CD4-positive, alpha-beta memory T cell (primary cell): Measurements from ENCODE around the gene GPR153. TPM values are rescaled to one million over a fixed set of nuclear protein-coding genes. Genes with fewer than 3 reads are reported as not detected.

ENCODE experiments used
- CTCF ChIA-PET: fragments of 350-600 bp; sonication (Branson Sonifier 250); formaldehyde crosslinking; loops from one replicate; lab custom pipeline; 2021; ENCODE audit warnings: inconsistent platforms; ENCODE audit not compliant: partially characterized antibody; lab: Charles Lee
- POLR2A ChIA-PET: fragments of 350-600 bp; sonication (Branson Sonifier 250); formaldehyde crosslinking; loops from one replicate; lab custom pipeline; 2021; ENCODE audit not compliant: partially characterized antibody; lab: Charles Lee
- DNase-seq, 5 donors: peaks; one replicate each; pipeline versions ENCODE4 v3.0.0 to v3.0.0-alpha.2; 2020 to 2022; ENCODE audit warnings: mixed read lengths in 1 of 5
- H3K27ac ChIP-seq: one replicate; pipeline ENCODE4 v1.7.0; 2013; ENCODE audit warnings: low read depth, low read length
- H3K27me3 ChIP-seq: 2 replicates; pipeline ENCODE4 v1.7.0; 2013; ENCODE audit warnings: mild to moderate bottlenecking, low read length, moderate library complexity; ENCODE audit not compliant: insufficient read depth
- H3K36me3 ChIP-seq: 2 replicates; pipeline ENCODE4 v1.7.0; 2013; ENCODE audit warnings: mild to moderate bottlenecking, low read length, moderate library complexity; ENCODE audit not compliant: insufficient read depth
- H3K4me1 ChIP-seq: 2 replicates; pipeline ENCODE4 v1.7.0; 2013; ENCODE audit warnings: mild to moderate bottlenecking, low read length, moderate library complexity; ENCODE audit not compliant: insufficient read depth
- H3K4me3 ChIP-seq, 2 donors: one replicate each; pipeline ENCODE4 v1.7.0; 2013; ENCODE audit warnings: low read length in 2 of 2, mild to moderate bottlenecking in 1 of 2
- H3K9me3 ChIP-seq, 2 donors: one replicate each; pipeline ENCODE4 v1.7.0; 2013; ENCODE audit warnings: low read length in 2 of 2, control low read depth in 1 of 2; ENCODE audit not compliant: control insufficient read depth in 1 of 2
- H3K27ac Mint-ChIP-seq, 7 donors: one replicate each; pipeline ENCODE4 v1.8.0; 2020 to 2021; ENCODE audit warnings: mixed read lengths in 7 of 7, mild to moderate bottlenecking in 6 of 7, inconsistent platforms in 3 of 7, moderate library complexity in 3 of 7
- H3K27me3 Mint-ChIP-seq, 2 donors: one replicate each; pipeline ENCODE4 v1.8.0; 2020 to 2021; ENCODE audit warnings: mixed read lengths in 2 of 2
- H3K36me3 Mint-ChIP-seq, 2 donors: one replicate each; pipeline ENCODE4 v1.8.0; 2020 to 2021; ENCODE audit warnings: mixed read lengths in 2 of 2, inconsistent platforms in 1 of 2, mild to moderate bottlenecking in 1 of 2
- H3K4me1 Mint-ChIP-seq, 4 donors: one replicate each; pipeline ENCODE4 v1.8.0; 2020 to 2021; ENCODE audit warnings: mixed read lengths in 4 of 4, mild to moderate bottlenecking in 1 of 4
- H3K4me3 Mint-ChIP-seq, 8 donors: one replicate each; pipeline ENCODE4 v1.8.0; 2020 to 2021; ENCODE audit warnings: mixed read lengths in 8 of 8, mild to moderate bottlenecking in 7 of 8, moderate library complexity in 6 of 8, inconsistent platforms in 3 of 8
- H3K9me3 Mint-ChIP-seq, 8 donors: one replicate each; pipeline ENCODE4 v1.8.0; 2020 to 2021; ENCODE audit warnings: mixed read lengths in 8 of 8, mild to moderate bottlenecking in 5 of 8, inconsistent platforms in 3 of 8, moderate library complexity in 1 of 8
- intact Hi-C: fragments of 100-400 bp; cut with micrococcal nuclease; formaldehyde crosslinking; loops from one replicate; pipeline ENCODE4 v1.15.1; 2023
- polyA plus RNA-seq, 2 donors: library from polyadenylated mRNA; unstranded; fragments of 300-500 nt; fragmentation: Illumina TruSeq; gene quantifications; one replicate each; pipeline ENCODE4 v1.2.3, GENCODE V29; 2021
- total RNA-seq, 2 experiments: library from RNA; stranded (reverse); gene quantifications; one replicate each; pipeline ENCODE4 v1.2.3, GENCODE V29; 2021

GPR153 gene
- total and polyA plus RNA-seq, 4 experiments from 2014 or later, result 0.32 to 0.33 TPM; not detected in 2

DNA sequence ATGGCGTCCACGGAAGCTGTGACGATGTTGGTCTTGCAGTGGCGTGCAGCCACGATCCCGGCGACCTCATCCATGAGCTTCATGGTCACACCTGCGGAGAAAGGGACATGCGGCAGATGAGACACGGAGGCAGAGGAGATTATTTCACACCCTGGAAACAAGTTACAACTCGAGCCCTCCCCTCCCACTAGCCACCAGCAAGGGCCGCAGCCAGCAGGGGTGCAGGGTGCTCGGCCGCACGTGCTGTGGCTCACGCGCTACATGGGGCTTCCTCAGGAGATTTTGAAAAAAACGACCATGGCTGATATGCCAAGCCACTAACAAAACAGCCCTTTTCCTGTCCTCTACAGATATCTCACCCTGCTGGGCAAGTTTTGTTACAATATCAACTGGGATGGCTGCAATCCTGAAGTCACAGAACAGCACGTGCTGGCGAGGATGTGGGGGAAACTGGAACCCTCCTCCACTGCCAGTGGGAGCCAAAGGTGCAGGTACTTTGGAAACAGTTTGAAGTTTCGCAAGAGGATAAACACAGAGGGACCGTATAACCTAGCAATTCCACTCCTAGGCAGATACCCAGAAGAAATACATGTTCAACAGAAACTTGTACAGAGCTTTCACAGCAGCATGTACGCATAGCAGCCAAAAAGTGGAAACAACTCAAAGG lies 34.1 kb upstream of the GPR153 start:
- H3K27ac ChIP-seq, result no peak overlapping the region

DNA sequence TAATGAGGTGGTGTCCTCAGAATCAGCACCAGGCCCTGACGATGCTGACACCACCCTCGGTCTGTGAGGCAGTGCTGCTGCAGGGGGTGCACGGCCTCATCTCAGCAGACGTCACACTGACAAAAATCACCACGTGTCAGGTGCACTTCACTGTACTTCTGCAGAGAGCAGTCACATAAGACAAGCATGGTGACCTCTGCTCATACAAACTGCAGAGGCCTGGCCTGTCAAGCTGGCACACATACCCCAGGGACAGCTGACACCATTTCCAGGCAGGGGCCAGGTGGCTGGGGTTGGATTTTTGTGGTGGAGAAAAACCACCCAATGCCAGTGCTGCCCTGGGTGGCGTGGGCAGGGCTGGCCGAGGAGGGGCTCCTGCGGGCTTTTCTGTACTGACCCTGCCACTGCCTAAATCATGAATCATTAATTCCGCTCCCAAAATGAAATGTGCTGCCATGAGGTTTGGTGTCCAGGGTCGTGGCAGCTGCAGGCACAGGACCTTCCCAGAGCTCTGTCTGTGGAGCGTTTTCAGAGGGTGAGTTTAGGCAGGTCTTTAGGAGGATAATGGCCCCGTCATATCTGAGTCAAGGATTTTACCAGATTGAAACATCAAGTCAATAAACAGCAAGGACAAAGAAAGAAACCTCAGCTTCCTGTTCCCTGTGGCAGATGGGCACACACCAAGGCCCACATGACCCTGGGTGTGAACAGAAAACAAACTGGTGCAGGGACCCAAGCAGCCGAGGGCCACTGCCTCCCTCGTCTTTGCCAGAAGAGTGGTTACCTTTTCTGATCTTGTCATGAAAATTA lies 33.4 kb upstream of the GPR153 start:
- Histone ChIP-seq H3K36me3 (no peaks in the 10 kb centered on the region), H3K9me3 (no peaks in the 10 kb centered on the region), H3K27me3 (no peaks in the 10 kb centered on the region), H3K4me3 (no peak overlapping the region), H3K27ac (no peak overlapping the region), H3K4me1 (no peaks in the 10 kb centered on the region)
- ChIA-PET CTCF (no interaction called here), POLR2A (no interaction called here)
- intact Hi-C loops, result no loop called here
- no peaks in the 10 kb centered on the region for H3K27me3 Mint-ChIP-seq
- peaks cover 0 to 2% (median under 1%) of the 10 kb centered on the region in 4 donors for H3K4me1 Mint-ChIP-seq
- peaks cover 7 to 12% of the 10 kb centered on the region in 2 donors for H3K36me3 Mint-ChIP-seq
- no peaks in the 10 kb centered on the region for H3K9me3 Mint-ChIP-seq
- H3K4me3 Mint-ChIP-seq, result no peak overlapping the region
- no peak for DNase-seq
- peak overlapping the region in 1 of 7 donors; percentile 42 for H3K27ac Mint-ChIP-seq

More for the DNA sequence above, 34.1 kb upstream of the GPR153 start:
- no peak overlapping the region for H3K4me3 Mint-ChIP-seq
- no peaks in the 10 kb centered on the region for H3K4me1 ChIP-seq
- ChIA-PET CTCF (no interaction called here), POLR2A (no interaction called here)
- no peaks in the 10 kb centered on the region for H3K9me3 ChIP-seq
- H3K4me1 Mint-ChIP-seq, result peaks cover 0 to 2% (median under 1%) of the 10 kb centered on the region in 4 donors
- no peak overlapping the region for H3K4me3 ChIP-seq
- H3K36me3 ChIP-seq, result no peaks in the 10 kb centered on the region
- no peak overlapping the region for H3K27ac Mint-ChIP-seq
- peaks cover 7 to 12% of the 10 kb centered on the region in 2 donors for H3K36me3 Mint-ChIP-seq
- no peaks in the 10 kb centered on the region for H3K9me3 Mint-ChIP-seq
- H3K27me3 ChIP-seq, result no peaks in the 10 kb centered on the region
- no peaks in the 10 kb centered on the region for H3K27me3 Mint-ChIP-seq
- no peak for DNase-seq
- intact Hi-C loops, result no loop called here

DNA sequence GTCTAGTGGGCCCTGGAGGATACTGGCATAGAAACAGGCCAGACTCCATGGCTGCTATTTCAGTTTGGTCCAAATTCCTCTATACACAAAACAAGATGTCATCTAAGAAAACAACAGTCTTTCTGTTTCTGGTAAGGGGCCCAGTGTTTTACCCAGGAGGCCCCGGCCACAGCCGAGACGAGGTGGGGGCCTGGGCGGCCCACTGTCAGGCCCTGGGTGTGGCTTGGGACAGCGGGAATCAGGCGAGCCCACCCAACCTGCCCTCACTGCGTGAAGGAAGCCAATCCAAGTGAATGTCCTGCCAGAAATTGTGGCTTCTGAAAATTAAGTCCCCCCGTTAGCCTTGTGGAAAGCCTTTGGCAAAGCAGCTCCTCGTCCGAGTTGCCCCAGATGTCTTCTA lies 31.2 kb upstream of the GPR153 start:
- H3K9me3 Mint-ChIP-seq, result no peaks in the 10 kb centered on the region
- Histone ChIP-seq H3K27ac (no peak overlapping the region), H3K4me1 (no peaks in the 10 kb centered on the region), H3K27me3 (no peaks in the 10 kb centered on the region), H3K36me3 (no peaks in the 10 kb centered on the region), H3K9me3 (no peaks in the 10 kb centered on the region), H3K4me3 (no peak overlapping the region)
- peaks cover 0 to 2% (median under 1%) of the 10 kb centered on the region in 4 donors for H3K4me1 Mint-ChIP-seq
- H3K27me3 Mint-ChIP-seq, result no peaks in the 10 kb centered on the region
- H3K4me3 Mint-ChIP-seq, result no peak overlapping the region
- POLR2A ChIA-PET, result no interaction called here
- H3K36me3 Mint-ChIP-seq, result peaks cover 7 to 12% of the 10 kb centered on the region in 2 donors
- no peak for DNase-seq
- CTCF ChIA-PET, result no interaction called here
- intact Hi-C loops, result no loop called here
- no peak overlapping the region for H3K27ac Mint-ChIP-seq

DNA sequence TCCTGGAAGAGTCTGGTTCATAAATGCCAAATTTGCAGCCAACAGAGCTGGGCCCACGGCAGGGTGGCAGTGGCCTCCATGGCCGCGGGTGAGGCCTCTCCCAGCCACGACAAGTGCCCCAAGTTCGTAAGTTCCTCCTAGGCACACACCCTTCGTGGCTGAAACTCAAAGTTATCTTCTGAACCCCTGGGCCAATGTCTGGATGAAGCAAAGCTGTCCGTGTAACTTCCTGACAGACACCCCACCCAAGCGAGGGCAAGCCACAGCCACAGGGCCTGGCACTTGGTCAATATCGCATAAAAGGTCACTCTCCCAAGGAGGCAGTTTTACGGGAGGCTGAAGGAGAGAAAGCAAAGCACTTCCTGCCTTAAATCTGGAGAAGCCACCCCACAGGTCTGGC lies 27.8 kb upstream of the GPR153 start:
- DNase-seq, result no peak
- Histone ChIP-seq H3K27me3 (no peaks in the 10 kb centered on the region), H3K4me3 (no peak overlapping the region), H3K27ac (no peak overlapping the region), H3K36me3 (no peaks in the 10 kb centered on the region), H3K4me1 (no peaks in the 10 kb centered on the region), H3K9me3 (no peaks in the 10 kb centered on the region)
- no peaks in the 10 kb centered on the region for H3K27me3 Mint-ChIP-seq
- no peaks in the 10 kb centered on the region for H3K9me3 Mint-ChIP-seq
- intact Hi-C loops, result no loop called here
- no peaks in the 10 kb centered on the region for H3K4me1 Mint-ChIP-seq
- H3K27ac Mint-ChIP-seq, result no peak overlapping the region
- ChIA-PET CTCF (no interaction called here), POLR2A (no interaction called here)
- peaks cover 4 to 6% of the 10 kb centered on the region in 2 donors for H3K36me3 Mint-ChIP-seq
- H3K4me3 Mint-ChIP-seq, result no peak overlapping the region

DNA sequence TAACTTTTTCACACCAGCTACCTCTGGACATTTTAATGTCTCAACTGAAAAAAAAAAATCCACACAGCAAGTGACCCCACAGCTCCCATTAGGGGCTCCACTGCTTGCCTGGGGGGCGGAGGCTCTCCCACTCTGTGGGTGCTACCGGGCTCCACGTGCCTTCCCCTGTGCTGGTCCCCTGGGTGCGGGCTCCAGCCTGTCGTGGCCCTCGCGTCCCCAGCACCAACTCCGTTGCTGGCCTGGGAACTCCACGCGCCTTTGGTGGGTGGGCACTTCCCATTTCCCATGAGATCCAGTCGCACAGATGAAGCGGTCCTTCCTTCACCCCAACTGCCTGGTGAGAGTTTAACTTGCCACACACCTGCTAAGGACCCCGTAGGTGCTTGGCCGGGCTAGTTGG lies 27.1 kb upstream of the GPR153 start:
- intact Hi-C loops, result no loop called here
- Histone ChIP-seq H3K27ac (no peak overlapping the region), H3K36me3 (no peaks in the 10 kb centered on the region), H3K4me1 (no peaks in the 10 kb centered on the region), H3K9me3 (no peaks in the 10 kb centered on the region), H3K4me3 (no peak overlapping the region), H3K27me3 (no peaks in the 10 kb centered on the region)
- POLR2A ChIA-PET, result interaction anchor here (0.6 kb wide), 1 partner anchor 127 kb away, joined by 3 read pairs; no protein-coding TSS in a partner anchor
- CTCF ChIA-PET, result no interaction called here
- H3K4me3 Mint-ChIP-seq, result no peak overlapping the region
- H3K27me3 Mint-ChIP-seq, result no peaks in the 10 kb centered on the region
- H3K9me3 Mint-ChIP-seq, result no peaks in the 10 kb centered on the region
- DNase-seq, result no peak
- no peaks in the 10 kb centered on the region for H3K4me1 Mint-ChIP-seq
- H3K27ac Mint-ChIP-seq, result no peak overlapping the region
- peaks cover under 1% of the 10 kb centered on the region in 2 donors for H3K36me3 Mint-ChIP-seq

DNA sequence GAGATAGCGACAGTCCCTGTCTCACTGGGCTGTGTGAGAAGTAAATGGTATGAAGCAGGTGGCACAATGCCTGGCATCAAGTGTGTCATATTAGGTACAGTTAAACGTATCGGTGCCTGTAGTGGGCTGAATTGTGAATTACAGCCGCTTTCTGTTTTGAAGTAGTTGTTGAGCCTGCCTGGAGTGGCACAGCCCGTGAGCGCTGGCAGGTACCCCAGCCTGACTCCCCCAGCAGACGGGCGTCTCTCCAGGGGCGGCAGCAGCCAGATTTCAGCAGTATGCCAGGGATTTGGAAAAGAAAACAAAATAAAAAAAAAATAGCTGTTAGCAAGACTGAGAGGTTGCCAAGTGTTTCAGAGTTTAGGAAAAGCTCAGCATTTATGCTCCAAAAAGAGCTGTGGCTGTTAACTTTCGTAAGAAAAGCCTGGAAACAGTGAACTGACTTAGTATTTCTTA lies 26.6 kb upstream of the GPR153 start:
- intact Hi-C loops, result no loop called here
- Mint-ChIP-seq H3K36me3 (no peaks in the 10 kb centered on the region), H3K4me3 (no peak overlapping the region), H3K27me3 (no peaks in the 10 kb centered on the region), H3K27ac (no peak overlapping the region), H3K9me3 (no peaks in the 10 kb centered on the region), H3K4me1 (no peaks in the 10 kb centered on the region)
- H3K4me3 ChIP-seq, result no peak overlapping the region
- CTCF ChIA-PET, result no interaction called here
- no peak for DNase-seq
- no peaks in the 10 kb centered on the region for H3K4me1 ChIP-seq
- no peaks in the 10 kb centered on the region for H3K36me3 ChIP-seq
- no peak overlapping the region for H3K27ac ChIP-seq
- no peaks in the 10 kb centered on the region for H3K9me3 ChIP-seq
- H3K27me3 ChIP-seq, result no peaks in the 10 kb centered on the region
- POLR2A ChIA-PET, result interaction anchor here (0.6 kb wide), 1 partner anchor 127 kb away, joined by 3 read pairs; no protein-coding TSS in a partner anchor

DNA sequence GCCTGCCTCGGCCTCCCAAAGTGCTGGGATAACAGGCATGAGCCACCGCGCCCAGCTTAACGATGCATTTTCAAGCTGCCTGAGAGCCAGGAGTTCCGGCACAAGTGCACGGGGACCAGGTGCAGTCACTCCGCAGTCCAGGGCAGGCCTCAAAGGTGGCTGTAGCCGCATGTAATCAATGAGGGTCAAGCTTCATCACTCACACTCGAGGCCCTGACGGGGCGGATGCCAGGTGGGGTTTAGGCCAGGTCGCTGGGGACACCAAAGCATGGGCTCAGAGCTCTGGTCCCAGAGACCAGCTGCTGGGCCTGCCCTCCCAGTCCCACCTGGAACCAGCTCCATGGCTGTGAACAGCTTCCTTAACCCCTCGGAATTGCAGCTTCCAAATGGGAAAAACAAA lies 26.1 kb upstream of the GPR153 start:
- H3K27me3 Mint-ChIP-seq, result no peaks in the 10 kb centered on the region
- H3K4me3 ChIP-seq, result no peak overlapping the region
- no peaks in the 10 kb centered on the region for H3K9me3 ChIP-seq
- no peak overlapping the region for H3K27ac Mint-ChIP-seq
- ChIA-PET CTCF (no interaction called here), POLR2A (no interaction called here)
- H3K36me3 Mint-ChIP-seq, result no peaks in the 10 kb centered on the region
- H3K4me1 Mint-ChIP-seq, result no peaks in the 10 kb centered on the region
- H3K4me3 Mint-ChIP-seq, result no peak overlapping the region
- intact Hi-C loops, result no loop called here
- no peaks in the 10 kb centered on the region for H3K36me3 ChIP-seq
- no peaks in the 10 kb centered on the region for H3K4me1 ChIP-seq
- no peaks in the 10 kb centered on the region for H3K9me3 Mint-ChIP-seq
- DNase-seq, result no peak
- H3K27me3 ChIP-seq, result no peaks in the 10 kb centered on the region
- H3K27ac ChIP-seq, result no peak overlapping the region
